ENCODE measurements around the gene CLK4.

CLK4 gene

DNA sequence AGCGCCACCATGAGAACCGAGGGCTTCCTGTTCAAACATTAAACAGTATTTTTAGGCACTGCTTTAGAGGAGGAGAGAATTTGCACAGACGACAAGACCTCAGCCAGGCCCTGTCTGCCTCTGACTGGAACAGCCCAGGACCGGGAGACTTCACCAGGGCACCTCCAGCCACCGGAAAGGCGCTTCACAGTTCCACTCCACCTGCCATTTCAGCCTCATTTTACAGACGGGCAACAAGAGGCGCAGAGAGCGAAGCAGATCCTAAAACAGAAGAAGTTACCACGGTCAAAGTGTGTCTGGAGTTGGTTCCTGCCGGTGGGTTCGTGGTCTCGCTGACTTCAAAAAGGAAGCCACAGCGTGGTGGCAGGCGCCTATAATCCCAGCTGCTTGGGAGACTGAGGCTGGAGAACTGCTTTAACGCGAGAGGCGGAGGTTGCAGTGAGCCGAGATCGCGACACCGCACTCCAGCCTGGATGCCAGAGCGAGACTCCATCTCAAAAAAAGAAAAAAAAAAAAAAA, 65.0 kb downstream of the CLK4 start:
- H3K4me3 ChIP-seq (ENCODE audit: low read length), result no peak overlapping the region
- no peak for TF ChIP-seq ZNF274 (IDR thresholded peaks at IDR 0.05; ENCODE audit: low read depth, low read length)

- no peak overlapping the region for H3K4me3 ChIP-seq (ENCODE audit: low read length)
- no peak for TF ChIP-seq ZNF274 (IDR thresholded peaks at IDR 0.05; ENCODE audit: low read depth, low read length)
Measured at GRCh38 chr5:178560911-178561310, 65.9 kb downstream of the CLK4 start.

DNA sequence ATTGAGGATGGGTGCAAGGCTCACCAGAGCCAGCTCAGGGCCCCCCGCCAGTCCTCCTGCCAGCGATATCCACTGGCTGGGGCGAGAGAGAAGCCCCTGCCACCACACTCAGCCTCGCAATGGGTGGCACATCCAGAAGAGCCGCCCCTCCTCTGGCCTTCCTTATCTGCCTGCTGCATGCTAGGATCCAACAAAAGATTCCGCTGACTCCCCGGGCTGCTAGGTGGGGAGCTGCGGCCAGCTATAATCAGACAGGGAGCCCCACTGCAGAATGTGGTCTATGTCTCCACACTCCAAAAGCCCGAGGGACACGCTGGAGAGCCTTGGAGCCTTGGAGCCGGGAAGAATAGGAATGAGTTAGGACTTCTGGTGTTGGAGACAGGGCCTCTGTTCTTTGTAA, 69.4 kb downstream of the CLK4 start:
- no peak for TF ChIP-seq ZNF274 (IDR thresholded peaks at IDR 0.05; ENCODE audit: low read depth, low read length)
- H3K4me3 ChIP-seq (ENCODE audit: low read length), result no peak overlapping the region

DNA sequence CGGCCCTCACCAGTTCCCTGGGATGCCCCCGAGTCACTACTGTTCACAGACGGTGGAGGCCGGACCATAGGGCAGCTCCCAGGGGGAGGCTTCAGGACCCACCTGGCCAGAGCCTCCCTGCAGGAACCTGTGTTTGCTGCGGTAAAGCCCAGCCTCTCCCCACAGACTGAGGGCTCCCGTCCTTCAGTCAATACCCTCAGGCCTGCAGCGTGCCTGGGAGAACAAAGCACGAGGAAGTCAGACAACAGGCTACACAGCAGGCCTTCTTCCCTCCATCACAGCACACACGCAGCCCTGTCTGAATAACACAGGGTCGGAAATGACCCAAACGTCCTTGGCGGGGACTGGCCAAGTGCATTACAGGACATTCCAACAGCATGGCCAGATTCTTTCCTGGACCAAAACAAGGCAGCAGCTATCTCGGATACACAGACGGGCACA, 71.1 kb downstream of the CLK4 start:
- no peak overlapping the region for H3K4me3 ChIP-seq (ENCODE audit: low read length)
- no peak for TF ChIP-seq ZNF274 (IDR thresholded peaks at IDR 0.05; ENCODE audit: low read depth, low read length)

DNA sequence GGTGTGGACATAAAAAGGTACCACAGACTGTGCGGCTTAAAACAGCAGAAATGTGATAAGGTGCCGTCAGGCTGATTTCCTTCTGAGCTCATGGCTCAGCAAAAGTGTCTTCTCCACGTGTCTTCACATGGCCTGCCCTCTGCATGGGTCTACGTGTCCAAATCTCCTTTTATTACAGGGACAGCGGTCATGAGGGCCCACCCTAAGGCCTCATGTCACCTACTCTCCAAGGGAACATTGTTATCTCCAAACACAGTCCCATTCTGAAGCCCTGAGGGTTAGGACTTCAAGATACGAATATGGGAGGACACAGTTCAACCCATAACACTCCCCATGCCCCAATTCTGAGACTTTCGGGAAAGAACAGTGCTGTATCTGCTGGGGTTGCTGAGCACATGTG, 71.8 kb downstream of the CLK4 start:
- no peak for TF ChIP-seq ZNF274 (IDR thresholded peaks at IDR 0.05; ENCODE audit: low read depth, low read length)
- H3K4me3 ChIP-seq (ENCODE audit: low read length), result no peak overlapping the region

GRCh38 chr5:178554311-178554710, 72.5 kb downstream of the CLK4 start:
- no peak overlapping the region for H3K4me3 ChIP-seq (ENCODE audit: low read length)
- no peak for TF ChIP-seq ZNF274 (IDR thresholded peaks at IDR 0.05; ENCODE audit: low read depth, low read length)

DNA sequence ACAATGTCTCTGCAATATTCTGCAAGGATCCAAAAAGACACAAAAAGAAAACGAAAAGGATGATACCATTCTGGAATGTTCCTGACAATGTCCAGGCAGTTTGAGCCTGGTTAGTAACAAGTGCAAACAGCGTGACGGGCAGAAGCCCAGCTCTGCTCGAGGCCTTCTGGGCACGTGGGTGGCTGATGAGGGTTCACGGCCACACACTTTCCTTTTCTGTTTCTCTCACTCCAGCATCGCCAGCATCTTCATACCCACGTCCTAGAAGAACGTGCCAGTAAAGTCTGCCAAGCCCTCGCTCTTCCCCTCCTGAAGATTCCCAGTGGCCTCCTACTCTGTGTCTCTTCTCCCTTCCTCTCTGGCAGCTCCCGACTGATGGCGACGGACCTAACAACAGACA, 73.3 kb downstream of the CLK4 start:
- no peak for TF ChIP-seq ZNF274 (IDR thresholded peaks at IDR 0.05; ENCODE audit: low read depth, low read length)
- no peak overlapping the region for H3K4me3 ChIP-seq (ENCODE audit: low read length)
